Embryonic facial prominence (tissue), 1 donor: ENCODE data around the gene PARP11.

Experiments used
- DNase-seq: peaks from one replicate; pipeline ENCODE4 v3.0.0-alpha.2; 2016; ENCODE audit errors: extremely low spot score

PARP11 gene

DNA sequence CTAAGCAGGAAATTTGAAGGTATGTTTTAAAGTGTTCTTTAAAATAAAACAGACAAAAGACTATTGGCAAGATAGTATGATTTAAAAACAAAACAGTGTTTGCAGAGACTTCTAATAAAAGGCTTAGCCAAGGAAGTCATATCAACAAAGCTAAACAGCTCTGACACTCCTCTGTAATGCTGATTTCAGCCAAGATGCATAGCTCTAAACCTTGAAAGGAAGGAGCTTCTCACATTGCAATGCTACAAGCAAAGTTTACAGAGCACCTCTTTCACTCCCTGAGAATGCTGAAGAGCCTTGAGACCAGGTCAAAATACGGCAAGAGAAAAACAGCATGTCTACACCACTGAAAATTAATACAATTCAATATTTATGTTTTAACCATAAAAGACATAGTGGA is 51.8 kb downstream of the PARP11 start:
- DNase-seq: no peak

DNA sequence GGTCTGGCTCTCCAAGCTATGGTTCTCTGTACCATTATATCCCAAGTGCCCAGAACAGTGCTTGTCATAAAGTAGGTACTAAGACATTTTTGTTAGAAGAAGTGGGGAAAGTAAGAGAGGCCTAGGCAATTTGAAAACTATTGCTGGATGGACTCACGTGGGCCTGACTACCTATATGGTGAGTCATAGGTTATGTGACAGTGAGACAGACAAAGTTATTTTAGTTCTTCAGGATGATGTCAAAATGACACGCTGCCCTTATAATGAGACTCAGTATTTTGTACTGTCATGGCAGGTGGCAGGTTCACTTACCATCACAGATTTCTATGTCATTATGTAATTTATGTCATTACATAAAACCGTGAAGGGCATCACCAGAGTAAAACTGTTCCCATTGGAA is 53.1 kb downstream of the PARP11 start:
- no peak for DNase-seq

DNA sequence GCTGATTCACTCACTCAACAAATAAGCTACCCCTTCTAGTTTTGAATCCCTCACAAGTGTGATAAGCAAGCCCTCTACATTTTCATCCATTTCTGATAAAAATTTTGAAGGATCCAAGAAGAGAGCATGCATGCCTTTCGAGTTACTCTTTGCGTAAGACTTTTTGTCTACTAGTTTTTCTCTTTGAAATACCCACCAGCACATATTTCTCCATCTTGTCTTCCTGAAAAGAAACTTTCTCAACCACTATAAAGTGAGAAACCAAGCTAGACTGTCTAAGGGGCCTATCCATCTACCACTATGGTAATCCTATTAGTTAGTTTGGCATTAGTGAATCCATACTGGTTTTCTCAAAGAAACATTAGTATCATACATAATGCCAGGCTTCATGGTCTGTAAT is 56.9 kb downstream of the PARP11 start:
- no peak for DNase-seq

DNA sequence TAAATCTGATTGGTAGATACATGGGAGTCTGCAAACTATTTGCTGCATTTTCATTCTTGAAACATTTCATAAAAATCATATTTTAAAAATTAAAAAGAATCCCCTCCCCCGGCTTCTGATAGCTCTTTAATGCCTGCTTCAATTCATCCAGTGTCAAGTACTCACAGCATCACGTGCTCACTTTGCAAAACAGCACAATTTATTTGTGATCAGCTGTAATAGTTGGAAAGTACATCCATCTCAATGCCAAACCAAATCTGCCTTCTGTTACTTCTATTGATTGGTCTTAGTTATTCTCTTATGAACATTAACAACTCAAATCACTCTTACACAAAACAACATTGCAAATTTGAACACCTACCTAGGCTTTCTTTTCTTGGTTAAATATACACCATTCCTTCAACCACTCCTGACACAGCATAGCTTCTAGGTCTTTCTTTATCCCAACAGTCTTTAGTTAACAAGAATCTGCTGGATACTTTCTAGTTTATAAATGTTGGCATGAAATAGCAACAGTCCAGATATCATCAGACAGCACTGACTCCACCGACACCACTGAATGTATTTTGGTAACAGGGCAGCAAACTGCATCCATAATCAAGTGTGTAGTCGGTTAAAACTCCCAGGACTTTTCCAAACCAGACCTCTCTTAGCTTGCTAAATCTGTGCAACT is 58.0 kb downstream of the PARP11 start:
- no peak for DNase-seq

DNA sequence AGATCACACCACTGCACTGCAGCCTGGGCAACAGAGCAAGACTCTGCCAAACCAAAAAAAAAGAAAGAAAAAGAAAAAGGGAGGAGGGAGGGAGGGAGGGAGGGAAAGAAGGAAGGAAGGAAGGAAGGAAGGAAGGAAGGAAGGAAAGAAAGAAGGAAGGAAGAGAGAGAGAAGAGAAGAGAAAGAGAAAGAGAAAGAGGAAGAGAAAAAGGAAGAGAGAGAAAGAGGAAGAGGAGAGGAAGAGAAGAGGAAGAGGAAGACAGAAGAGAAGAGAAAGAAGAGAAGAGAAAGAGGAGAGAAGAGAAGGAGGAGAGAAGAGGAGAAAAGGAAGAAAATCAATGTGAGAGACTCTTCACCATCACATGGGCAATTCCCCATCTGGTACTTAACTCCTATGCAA is 62.7 kb downstream of the PARP11 start:
- no peak for DNase-seq

DNA sequence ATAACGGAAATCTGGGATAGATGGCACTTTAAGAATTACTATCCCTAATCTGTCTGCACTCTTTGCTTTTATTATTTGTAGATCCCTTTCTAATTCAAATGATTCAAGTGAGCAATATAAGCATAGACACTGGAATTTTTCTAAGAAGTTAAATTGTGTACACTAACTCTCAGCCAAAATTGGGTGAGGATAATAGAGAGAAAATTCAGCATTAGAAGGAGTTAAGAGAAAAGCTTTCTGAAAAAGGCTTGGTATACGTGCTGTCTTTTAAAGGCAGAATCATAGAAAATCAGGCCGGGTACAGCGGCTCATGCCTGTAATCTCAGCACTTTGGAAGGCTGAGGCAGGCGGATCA is 63.2 kb downstream of the PARP11 start:
- no peak for DNase-seq

DNA sequence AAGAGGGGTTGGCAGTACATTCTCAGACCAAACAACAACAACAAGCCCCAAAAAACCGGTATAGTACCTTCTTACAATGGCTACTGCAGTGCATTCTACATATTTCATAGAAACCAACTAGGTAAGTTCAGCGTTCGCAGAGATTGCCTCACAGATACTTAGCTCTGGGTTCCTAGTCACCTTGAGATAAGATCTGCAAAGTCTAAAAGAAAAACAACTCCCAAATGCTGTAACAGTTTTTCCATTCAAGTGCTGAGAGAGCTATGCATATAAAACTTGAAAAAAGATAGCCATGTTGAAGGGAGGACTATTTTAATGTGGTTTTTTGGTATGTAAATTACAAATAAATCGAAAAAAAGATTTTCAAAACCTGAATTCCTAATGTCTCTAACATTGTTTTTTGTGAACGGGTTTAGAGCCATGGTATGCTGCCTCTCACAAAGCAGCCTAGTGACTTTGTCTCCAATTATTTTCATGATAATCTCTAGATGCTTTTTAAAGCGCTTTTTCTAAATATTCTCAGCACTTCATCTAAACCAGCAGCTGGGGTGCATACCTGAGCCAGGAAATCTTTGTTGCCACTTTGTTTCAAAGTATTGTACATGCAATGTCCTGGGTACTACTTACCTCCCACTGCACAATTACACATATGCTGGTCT is 63.7 kb downstream of the PARP11 start:
- no peak for DNase-seq

DNA sequence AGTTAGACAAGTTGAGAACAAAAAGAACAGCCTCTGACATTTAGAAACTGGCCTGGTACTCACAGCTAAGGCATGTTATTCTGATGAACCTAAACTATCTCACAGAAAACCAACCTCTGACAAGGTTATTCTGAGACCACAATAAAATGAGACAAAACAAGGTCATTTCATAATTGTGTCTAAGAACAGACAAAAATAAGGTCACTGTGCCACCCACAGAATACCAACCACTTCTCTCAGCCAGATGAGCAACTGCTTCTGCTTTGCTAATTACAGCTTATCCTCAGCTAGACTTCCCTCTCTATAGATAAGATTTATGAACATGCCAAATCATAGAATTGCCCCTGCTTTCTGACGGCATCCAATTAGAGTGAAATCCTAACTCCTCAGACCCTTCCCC is 68.1 kb downstream of the PARP11 start:
- no peak for DNase-seq

DNA sequence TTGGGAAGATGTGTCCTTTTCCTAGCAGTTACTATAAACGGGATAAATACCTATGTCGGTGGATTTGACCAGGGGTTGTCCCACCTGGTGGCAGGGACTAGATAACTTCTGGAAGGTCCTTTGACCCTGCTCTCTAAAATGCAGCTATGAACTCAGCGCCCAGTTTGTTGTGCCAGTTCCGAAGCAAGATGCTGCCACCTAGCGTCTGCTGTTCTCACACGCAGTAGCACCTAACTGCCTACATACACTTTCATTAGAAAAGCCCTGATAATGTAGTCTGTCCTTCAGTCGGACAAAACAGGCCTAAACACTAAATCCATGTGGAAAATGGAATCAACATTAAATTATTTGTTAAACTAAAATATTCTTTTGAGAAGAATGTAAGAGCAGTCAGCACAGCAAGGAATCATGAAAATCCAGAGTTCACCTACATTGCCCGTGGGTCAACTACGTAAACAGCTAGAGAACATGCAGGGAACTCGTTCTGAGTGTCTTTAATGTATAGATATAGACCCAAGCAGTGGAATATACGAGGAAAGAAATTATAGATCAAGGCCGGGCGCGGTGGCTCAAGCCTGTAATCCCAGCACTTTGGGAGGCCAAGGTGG is 69.2 kb downstream of the PARP11 start:
- no peak for DNase-seq

DNA sequence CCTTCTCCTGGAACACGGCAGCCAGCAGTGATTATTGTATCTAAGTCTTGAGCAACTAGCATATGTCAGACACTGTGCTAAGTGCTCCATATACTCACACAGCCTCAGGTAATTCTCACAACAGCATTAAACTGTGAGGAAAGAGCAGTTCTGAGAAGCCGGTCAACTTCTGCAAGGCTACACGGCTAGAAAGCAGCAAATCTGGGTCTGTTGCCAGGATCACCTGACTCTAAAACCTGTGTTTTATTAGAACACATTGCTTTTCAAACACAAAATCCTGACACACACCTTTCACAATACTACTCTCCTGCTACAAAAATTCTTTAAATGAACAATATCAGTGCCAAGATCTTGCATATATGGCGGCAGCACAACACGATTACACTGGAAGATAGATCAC is 70.5 kb downstream of the PARP11 start:
- no peak for DNase-seq

DNA sequence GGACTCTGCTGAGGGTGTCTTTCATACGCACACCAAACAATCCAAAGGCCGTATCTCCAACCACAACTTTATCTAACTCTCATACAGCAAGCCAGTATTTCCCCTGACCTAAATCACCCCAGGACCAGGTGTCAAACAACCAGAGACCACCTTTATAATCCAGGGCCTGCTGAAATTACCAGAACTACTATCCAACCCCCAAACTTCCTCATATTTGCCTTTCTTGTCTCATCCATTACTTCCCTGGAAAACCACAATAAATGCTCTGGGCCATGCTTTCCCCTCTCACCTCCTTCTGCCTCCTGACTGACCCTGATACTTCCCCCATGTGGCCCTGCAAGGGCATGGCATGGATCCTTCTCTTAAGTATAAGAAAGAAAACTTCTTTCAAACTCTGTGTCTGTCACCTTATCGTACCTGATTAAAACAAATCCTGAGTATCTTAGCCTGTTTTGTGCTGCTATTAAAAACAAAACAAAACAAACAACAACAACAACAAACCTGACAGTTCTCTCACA is 75.6 kb downstream of the PARP11 start:
- no peak for DNase-seq

DNA sequence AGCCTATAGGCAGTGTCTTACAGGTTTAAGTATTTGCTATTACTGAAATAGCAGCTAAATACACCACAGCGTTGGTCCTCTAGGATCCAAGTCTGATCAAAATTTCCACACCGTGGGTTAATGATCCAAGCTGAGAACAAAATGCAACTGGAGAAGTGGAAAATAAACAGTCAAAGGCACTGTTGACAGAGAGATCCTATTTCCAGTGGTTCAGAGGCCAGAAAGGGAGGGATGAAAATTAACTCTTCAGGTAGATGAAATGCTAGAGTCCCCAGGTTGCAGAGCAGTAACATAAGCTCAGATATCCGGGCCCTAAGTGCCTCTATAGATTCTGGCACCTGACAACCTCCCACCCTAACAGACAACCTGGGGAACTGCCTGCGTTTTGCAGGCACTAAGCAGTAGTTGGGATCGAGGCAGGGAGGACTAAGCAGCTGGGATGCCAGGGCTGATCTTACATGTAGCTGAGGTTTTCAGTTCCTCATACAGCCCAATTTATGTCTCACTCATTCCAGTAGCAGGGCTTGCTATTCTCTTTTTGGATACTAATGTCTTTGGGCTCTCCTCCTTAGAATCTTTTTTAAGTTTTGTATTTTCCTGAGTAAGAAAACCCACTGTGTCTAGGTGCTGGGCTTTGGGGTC is 77.6 kb downstream of the PARP11 start:
- no peak for DNase-seq

DNA sequence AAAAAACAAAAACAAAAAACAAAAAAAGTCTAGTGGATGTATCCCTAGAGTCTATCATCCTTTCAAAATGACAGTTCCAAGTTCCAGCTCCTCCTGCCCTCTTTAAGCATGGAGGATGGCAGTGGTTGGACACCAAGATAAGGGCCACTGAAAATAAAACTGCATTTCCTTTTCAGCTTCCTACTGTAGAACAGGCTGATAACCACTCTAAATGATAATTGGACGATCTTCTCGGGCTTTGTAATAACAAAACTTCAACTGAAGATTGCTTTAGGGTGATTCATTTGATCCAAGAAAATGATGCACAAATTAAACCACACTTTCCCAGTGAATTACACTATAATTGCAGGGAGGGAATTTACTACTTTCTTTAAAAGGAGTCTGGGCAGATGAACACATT is 78.1 kb downstream of the PARP11 start:
- no peak for DNase-seq

DNA sequence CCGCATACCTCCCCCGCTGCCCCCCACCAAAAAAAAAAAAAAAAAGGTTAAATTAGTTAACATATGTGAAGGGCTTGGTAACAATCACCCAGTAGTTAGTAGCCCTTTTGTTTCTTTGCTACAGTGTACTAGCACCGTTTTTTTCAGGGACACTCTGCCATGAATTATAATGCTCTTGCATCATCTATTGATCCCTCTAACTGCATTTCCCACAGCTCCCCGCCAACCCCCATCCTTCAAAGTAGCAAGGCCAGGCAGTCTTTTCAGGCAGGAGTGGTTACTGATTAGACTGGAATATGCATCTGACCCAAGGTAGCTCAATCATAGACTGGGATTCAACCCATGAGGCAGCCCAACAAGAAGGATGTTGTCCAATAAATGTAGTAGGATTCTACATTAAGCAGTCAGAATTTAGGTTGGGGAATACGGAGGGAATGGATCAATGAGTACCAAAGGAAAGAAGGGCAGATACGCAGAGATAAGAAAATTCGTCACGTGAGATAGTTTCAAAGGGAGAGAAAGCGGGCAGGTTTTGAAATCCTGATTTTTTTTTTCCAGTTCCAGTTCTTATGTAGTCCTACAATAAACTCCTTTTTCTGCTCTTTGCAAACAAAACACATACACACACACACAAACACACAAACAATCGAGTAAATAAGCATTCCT is 80.4 kb downstream of the PARP11 start:
- DNase-seq: no peak

DNA sequence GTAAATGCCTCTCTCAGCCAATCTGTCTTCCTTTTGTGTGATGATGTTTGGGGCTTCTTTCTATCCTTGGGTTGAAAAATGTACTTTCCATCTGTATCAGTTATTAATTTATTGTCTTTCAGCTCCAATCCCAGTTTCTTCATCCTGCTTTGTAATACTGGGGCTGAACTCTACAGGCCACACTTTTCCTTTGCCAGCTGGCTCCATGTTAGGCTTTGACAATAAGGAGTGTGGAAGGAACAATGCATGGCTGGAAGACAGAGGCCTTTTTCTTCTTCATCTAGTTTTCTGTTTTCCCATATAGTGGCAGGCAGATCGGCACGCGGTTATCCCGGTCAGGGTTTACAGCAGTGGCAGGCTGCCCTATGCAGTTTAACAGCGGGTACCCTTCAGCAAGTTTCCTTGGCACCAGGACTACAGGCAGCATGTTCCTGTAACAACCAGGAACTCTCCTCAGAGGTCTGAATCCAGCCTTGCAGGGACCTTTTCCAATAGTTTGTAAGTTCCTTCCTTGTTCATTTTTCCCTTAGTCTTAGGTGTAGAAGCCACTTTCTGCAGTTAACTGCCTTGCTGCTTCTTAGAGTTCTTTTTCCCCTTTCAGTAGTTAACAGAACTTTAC is 81.8 kb downstream of the PARP11 start:
- no peak for DNase-seq

DNA sequence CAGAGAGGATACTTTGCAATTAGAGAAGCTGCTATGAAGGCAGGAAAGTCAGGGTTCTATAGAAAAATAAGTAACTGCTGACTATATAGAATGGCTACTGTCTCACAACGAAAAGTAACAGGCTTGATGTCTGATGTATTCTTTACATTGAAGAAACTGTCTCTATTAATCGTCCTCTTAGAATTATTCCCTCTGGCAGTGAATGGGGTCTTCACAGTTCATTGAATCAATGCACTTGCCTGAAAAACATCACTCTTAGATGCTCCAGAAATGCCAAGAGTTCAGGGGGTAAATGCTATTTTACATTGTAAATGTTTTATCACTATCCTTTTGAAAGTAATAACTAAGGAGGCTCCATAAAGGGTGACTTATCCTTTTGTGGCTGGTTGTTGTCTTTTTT is 82.6 kb downstream of the PARP11 start:
- DNase-seq: no peak

DNA sequence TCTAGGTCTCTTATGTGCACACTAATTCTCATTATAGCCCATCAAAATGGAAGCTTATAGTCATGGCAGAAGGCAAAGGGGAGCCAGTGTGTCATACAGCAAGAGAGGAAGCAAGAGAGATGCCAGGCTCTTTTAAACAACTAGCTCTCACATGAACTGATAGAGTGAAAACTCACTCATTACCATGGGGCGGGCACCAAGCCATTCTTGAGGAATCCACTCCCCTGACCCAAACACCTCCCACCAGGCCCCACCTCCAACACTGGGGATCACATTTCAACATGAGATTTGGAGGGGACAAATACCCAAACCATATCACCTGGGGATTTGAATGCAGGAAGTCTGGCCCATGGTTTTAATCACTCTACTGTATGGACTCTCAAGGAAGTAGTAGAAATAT is 83.4 kb downstream of the PARP11 start:
- DNase-seq: no peak

DNA sequence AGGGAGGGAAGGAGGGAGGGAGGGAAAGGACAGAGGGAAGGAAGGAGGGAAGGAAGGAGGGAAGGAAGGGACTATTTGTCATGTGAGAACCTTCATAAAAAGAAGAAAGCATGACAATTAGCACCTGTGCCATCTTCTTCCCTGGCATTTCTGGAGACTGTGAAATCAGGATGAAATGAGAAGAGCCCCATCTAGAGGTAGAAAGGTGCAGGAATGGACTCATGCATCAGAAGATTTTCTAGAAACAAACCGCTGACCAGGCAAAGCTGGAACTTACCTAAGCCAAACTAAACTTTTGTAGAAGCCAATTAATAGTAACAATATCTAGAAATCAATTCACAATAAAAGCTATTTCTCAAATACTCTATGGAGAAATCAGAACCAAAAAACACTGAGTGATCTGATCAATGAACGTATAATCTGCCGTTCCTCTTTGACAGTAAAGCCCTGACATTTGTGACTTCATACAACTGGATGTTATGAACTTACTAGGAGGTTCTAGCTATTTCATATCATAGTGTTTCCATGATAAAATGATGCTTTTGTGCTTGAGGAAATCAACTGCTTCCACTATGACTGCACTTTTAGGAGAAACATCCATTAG is 95.9 kb downstream of the PARP11 start:
- no peak for DNase-seq

DNA sequence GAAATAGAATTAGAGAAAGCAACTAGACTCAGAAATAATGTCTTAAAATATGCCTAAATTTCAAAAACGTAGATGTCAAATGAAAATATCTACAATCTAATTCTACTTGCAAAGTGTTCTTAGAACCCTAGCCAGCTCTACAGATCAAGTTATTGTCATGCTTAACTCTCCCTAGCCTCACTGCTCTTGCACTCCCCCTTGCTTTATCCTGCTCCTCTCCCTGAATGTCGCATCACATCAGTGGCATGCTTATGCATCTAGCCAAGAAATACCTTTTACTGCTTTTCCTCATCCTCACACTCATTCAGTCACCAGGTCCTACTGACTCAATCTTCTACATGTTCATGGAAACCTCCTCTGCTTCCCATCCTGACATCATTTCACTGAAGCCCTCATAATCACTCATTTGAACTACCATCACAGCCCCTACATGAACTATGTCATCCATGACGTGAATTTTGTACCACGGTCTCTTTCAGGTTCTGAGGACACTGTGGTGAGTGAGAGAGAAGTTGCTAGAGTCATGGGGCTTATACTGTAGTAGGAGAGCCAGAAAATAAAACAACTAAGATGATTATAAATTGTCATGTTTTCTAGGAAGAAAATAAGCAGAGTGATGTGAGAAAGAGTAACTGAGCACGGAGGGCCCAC is 97.7 kb downstream of the PARP11 start:
- no peak for DNase-seq

DNA sequence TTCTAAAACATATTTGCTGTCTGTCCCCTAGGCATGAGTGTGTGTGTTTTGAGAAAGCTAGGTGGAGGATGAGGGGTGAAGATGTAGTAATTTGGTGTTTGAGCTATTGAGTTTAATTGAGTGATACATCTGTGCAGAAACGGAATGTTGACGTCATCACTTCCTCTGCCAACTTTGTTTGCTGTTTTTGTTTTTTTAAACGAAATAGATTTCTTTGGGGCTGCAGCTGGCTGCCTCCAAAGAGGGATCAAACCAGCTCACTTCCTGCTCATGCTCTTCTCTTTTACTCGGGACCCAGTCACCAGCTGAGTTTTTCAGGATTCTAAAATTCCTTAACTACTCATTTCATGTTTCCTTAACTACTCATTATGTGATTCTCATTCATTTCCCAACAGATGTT is 100.8 kb downstream of the PARP11 start:
- no peak for DNase-seq

DNA sequence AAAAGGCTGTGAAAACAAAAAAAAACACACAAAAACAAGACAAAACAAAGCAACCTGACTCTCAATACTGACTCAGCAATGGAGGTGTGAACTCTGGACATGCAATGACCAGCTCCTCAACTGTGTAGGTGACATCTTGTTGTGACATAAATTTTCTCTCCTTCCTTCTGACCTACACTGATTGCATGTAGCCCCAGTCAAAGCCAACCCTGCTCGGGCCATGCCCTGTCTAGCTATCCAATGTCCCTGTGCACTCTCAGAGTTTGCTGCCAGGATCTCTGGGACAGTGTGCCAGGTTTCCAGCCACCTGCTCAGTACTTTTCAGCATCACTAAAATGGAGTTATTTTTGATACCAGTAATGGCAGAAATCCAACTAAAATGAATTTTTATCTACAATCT is 101.3 kb downstream of the PARP11 start:
- no peak for DNase-seq
